Activated T-cell treated with anti-CD3 and anti-CD28 coated beads for 48 hours (primary cell): Measurements from ENCODE around the gene TCOF1.
A peak's percentile ranks its signal among the peaks of the same experiment; 100 is the strongest.

Experiments
- DNase-seq: peaks from one replicate; pipeline ENCODE4 v3.0.0-alpha.2; 2020; ENCODE audit warnings: low read depth

TCOF1 gene

GRCh38 chr5:150349681-150350275 lies 7.7 kb upstream of the TCOF1 start:
- DNase-seq, result no peak

GRCh38 chr5:150350524-150351344 lies 6.8 kb upstream of the TCOF1 start:
- DNase-seq, result peak; percentile 34

- no peak for DNase-seq
Observed at GRCh38 chr5:150352244-150353031, 5.1 kb upstream of the TCOF1 start.

GRCh38 chr5:150353032-150353675 lies 4.3 kb upstream of the TCOF1 start:
- DNase-seq, result no peak

GRCh38 chr5:150355791-150356190 lies 1.7 kb upstream of the TCOF1 start:
- no peak for DNase-seq

GRCh38 chr5:150356575-150357294 lies 762 bp upstream of the TCOF1 start:
- no peak for DNase-seq

GRCh38 chr5:150358261-150359095 lies 981 bp downstream of the TCOF1 start:
- DNase-seq, result no peak

- no peak for DNase-seq
Observed at GRCh38 chr5:150361301-150361700, 3.8 kb downstream of the TCOF1 start.

GRCh38 chr5:150363185-150363584 lies 5.7 kb downstream of the TCOF1 start:
- DNase-seq, result no peak

- DNase-seq, result no peak
Observed at GRCh38 chr5:150364004-150364403, 6.5 kb downstream of the TCOF1 start.

- no peak for DNase-seq
Observed at GRCh38 chr5:150368526-150368925, 11.0 kb downstream of the TCOF1 start.

GRCh38 chr5:150372639-150373038 lies 15.1 kb downstream of the TCOF1 start:
- DNase-seq, result no peak

GRCh38 chr5:150374651-150375050 lies 17.2 kb downstream of the TCOF1 start:
- DNase-seq, result no peak

GRCh38 chr5:150376799-150377771 lies 19.6 kb downstream of the TCOF1 start:
- no peak for DNase-seq

- no peak for DNase-seq
Observed at GRCh38 chr5:150377964-150378694, 20.6 kb downstream of the TCOF1 start.

- DNase-seq, result no peak
Observed at GRCh38 chr5:150384701-150385100, 27.2 kb downstream of the TCOF1 start.

GRCh38 chr5:150386024-150386855 lies 28.7 kb downstream of the TCOF1 start:
- DNase-seq, result no peak
